T47D (cell line): ENCODE data around the gene PARD3.

Experiments used
- DNase-seq, 2 experiments: peaks; one replicate each; pipeline versions ENCODE4 v3.0.0 to v3.0.0-alpha.2; 2011 to 2012; ENCODE audit warnings: low read depth in 1 of 2, low spot score in 1 of 2
- JUND ChIP-seq: IDR thresholded peaks from 2 replicates; pipeline ENCODE4 v1.6.1; 2012; ENCODE audit warnings: low read depth
- in situ Hi-C: cut with HindIII; loops from 2 replicates; pipeline ENCODE4 v1.10.0; 2016; ENCODE audit warnings: low sequenced_read_pairs, low pct_unique_long_range_greater_than_20kb

The PARD3 gene

DNA sequence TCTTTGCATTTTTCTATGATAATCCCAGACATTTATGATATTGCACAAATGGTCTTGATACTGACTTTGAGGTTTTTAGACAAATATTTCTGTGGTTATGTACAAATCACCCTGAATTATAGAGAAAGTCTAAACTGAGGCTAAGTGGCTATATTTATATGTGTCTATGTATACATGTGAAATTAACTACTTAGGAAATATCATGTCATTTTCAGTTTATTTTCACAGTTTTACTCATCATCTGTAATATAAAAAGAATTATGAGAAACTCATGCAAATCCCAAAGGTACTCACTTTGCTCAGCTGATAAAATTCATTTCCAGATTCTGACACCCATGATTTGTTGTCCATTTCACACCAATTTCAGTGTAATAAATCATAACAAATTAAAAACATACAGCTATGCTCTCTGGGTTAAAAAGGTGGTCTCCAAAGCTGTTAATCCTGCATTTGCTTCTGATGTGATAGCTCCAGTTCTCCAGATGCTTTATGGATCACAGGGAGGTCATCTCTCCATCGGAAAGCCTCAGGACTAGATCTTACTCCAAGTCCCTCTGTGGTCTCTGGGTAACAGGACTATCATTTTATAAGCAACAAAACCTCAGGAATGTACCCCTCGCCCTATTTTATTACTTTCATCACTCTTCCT, 673.9 kb downstream of the PARD3 start:
- in situ Hi-C loops, result no loop called here
- TF ChIP-seq JUND, result no peak
- DNase-seq, result no peak

DNA sequence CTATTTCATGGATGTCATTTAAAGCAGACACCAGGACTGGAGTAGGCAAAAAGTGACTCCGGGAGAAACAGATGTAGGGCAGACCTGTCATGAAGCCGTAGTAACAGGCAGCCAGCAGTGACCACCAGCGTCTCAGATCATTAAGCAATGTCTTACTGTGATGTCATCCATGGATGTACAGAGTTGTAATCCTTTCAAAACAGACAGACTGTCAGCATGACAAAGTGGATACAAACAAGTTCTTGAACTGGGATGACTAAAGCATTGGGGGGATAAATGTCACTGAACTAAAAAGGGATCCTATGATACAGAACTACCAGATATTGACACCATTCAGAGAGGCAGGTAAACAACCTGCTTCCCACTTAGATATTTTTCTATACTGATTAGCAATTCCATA, 675.5 kb downstream of the PARD3 start:
- in situ Hi-C loops, result no loop called here
- DNase-seq, result no peak
- no peak for TF ChIP-seq JUND

DNA sequence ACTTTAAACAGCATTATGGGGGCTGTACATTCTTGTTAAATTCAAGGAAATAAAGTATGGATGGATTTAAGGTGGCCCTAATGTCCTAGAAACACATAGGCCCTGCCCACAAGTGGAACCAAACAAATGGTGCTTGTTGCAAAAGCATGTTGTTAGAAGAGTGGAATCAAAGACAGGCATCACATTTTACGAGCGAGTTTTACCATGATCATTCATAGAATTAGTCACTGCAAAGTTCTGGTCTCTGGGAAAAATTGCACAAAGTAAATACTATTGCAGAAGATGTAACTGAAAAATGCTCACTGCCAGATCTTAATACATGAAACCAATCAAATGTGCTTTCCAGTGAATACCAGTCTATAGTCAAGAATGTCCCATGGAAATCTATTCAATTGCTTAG, 677.1 kb downstream of the PARD3 start:
- no peak for TF ChIP-seq JUND
- in situ Hi-C loops, result no loop called here
- no peak for DNase-seq

DNA sequence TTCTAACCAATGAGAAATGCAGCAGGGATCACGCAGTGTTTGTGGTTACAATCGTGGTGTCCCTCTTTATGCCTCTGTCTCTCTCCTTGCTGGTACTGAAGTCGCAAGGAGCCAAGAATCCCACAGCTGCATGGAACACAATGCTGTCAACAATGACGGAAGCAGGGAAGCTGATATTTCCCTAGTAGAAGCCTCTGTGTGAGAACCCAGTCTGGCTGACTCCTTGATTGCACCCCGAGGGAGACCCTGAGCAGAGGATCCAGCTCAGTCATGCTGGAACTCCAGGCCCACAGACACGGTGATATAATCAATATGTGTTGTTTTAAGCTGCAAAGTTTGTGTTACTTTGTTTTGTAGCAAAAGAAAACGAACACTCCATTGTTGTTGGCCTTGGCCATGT, 677.9 kb downstream of the PARD3 start:
- DNase-seq, result no peak
- no peak for TF ChIP-seq JUND
- in situ Hi-C loops, result no loop called here

DNA sequence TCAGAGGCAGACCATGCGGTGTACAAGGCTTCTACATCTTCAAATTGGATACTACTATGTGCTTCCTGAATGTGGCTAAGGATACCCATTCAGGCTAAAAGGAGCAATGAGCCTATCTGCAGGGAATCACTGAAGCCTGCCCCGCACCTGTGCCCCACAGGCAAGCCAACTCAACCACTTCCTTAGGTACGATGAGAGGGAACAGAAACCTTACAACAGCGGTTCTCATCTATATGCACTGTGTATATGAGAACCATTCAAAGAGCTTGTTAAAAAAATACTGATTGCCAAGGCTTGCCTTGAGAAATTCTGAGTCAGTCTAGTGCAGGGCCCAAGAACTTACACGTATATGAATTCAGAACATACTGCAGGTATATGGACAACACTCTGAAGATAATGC, 679.6 kb downstream of the PARD3 start:
- in situ Hi-C loops, result no loop called here

DNA sequence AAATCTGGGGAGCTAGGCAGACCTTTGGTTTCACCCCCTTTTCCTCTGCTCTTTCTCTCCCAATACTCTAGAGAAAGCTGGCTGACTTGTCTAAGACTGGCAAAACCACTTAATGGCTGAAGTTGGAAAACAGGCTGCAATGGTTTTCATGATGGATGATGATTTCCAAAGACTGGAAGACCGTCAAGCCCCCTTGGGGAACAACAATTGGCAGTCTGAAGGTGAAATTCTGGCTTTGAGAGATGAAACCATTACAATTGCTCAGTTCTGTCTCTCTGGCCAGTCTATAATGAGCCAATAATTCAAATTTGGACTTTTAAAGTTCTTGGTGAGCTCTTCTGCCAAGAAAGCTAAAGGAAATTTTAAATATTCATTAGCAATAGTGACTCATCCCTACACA, 680.5 kb downstream of the PARD3 start:
- no peak for TF ChIP-seq JUND
- DNase-seq, result no peak
- in situ Hi-C loops, result no loop called here

More for the DNA sequence above, 679.6 kb downstream of the PARD3 start:
- TF ChIP-seq JUND, result no peak
- no peak for DNase-seq

DNA sequence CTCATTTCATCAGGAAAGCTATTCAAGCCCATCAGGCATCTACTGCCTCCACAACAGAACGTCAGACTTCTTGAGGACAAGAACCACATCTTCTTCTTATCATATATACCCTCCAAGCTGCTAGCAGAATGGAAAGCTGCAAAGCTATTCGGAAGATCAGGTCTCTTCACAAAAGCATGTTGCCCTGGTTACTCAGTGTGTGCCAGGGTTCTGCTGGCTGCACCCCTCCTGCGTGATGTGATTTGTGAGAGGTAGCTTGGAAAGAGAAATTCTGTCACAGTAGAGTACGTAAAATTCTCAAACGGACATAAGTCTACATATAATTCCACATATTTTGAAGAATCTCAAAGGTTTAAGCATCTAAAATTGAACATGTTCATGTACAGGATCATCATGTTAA, 681.7 kb downstream of the PARD3 start:
- in situ Hi-C loops, result no loop called here
- DNase-seq, result no peak
- no peak for TF ChIP-seq JUND

DNA sequence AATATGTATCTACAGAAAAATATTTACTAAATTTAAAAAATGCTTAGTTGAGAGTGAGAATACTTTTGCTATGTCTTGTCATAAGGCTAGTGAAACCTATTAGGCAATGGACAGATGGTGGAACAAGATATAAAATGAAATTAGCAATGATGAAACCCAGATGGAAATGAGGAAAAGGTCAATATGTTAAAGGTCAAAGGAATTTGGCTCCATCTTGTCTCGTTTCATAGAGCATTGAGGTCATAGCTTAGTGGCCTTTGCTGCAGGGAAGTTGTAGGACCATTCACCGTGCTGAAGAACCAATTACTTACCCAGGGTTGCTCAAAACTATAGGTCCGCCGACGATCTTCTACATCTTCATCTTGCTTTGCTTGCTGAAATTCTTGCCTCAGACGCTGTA, 683.9 kb downstream of the PARD3 start:
- in situ Hi-C loops, result no loop called here
- no peak for DNase-seq
- TF ChIP-seq JUND, result no peak

DNA sequence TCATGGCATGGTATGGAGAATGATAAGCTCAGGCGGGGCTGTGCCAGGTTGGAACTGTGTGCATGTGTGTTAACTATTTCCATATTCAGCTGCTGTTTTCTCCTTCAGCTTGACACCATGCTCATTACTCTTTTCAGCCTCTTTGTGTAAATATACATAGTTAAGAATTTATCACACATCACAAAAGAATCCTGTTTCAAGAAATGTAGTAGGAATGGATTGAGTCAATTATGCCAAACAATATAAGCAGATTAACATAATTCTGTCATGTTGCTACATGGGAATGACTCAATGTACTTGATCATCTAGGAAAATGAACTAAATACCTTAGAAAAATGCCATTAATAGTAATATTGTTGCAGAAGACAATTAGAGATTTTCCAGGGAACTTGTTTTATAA, 687.4 kb downstream of the PARD3 start:
- in situ Hi-C loops, result no loop called here
- no peak for DNase-seq
- TF ChIP-seq JUND, result no peak

DNA sequence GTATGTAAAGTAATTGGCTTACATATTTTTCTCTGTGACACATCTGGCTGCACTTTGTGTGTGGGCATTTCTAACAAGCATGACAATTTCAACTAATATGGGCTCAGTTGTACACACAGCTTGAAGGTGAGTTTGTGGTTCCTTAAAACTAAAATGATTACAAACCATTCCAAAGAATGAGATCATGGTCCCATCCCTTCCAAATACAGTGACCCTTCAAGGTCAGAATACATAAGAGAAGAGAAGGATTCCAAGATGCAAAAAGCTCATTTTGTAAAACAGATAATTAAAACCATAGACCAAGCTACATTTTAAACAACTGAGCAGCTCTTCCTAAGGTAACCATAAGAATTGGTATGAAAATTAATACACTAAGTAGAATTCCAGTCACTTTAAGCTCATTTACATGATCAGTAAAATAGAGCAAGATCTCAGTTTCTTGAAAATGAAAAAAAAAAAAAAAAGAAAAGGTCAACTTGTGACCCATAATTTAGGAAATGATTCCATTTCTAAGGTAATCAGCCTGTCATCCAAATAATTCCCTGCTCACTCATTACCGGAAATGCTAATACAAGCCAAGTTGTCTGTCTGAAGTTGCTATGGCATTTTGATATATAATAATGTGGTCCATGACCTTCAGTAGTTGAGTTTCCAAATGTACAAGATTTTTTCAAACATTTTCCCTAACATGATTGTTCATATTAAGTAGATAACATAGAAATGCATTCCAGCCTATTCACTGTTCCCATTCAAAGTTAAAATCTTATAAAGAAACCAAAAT, 688.5 kb downstream of the PARD3 start:
- no peak for DNase-seq
- in situ Hi-C loops, result no loop called here
- TF ChIP-seq JUND, result no peak

DNA sequence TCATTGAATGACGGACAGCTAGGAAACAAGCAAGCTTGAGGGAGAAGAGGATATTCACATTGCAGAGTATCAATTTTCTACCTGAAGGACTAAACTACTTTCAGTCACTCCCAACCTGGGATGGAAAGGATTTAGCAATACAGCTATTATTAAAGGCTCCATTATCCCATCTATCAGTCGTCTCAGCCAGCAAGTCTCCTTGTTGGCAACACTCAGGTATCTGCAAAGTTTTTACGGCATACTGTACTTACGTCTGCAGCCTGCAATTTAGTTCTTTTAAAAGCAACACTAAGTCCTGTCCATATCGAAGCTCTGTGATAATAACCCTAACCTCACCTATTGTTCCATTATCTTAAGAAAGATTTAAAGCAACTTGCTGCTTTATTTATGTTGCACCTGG, 689.4 kb downstream of the PARD3 start:
- in situ Hi-C loops, result no loop called here
- no peak for TF ChIP-seq JUND
- DNase-seq, result no peak

DNA sequence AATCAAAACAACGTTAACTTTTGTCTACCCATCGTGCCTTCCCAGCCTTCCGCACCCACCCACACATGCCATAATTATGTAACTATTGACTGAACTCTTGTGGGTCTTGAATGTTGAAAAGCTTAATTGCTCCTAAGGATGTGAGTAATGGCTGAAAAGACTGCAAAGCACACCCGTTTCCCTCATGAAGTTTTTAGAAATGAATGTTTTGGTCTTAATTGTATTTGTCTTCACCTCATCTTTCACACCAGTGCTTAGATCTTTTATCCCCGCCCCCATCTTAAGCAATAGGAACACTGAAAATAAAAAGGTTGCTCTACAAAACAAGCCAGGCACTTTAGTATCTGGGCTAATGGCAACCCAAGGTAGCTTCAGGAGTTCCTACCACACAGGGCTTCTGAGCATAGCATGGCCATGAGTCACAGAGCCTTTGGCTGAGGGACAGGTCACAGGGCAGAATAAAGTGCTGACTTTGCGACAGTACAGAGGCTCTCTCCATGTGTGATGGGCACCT, 690.5 kb downstream of the PARD3 start:
- in situ Hi-C loops, result no loop called here
- no peak for TF ChIP-seq JUND
- DNase-seq, result peak in 1 of 2 experiments; percentile 2

DNA sequence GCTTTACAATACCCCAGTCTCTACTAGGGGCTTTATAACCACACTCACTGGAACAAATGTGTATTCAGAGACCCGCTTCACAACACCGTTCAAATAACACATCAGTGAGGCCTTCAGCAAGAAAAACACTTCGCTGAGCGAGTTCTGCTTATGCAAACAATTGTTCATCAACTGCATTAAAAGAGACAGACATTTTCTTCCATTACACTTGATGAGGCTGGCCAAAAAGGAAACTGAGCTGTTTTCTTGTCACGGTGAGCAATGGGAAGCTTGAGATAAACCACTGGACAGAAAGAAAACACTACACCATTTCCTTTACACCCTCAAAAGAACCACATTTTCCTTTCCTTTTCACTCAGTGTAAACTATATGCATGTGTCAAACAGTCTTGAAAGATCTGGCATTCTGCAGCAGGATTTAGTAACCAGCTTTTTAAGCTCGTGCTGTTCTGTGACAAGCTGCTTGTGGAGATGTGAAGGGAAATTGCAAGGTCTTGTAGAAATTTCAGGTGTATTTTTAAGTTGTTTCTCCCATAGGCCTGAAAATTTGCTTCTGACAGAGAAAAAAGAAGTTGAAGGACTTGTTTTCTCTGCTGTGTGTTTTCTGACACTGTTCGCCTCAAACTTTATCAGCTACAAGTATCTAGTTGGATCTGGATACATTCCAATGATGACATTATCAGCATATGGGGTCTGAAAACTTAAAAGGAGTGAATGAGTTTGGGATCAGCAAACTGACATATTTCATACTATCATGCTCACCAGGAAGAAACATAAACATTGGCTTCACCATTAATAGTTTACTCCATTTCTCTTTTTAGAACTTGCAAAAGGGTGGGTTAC, 693.1 kb downstream of the PARD3 start:
- TF ChIP-seq JUND, result no peak
- no peak for DNase-seq
- in situ Hi-C loops, result no loop called here
